ENCODE measurements around the gene OTOA.

DNA sequence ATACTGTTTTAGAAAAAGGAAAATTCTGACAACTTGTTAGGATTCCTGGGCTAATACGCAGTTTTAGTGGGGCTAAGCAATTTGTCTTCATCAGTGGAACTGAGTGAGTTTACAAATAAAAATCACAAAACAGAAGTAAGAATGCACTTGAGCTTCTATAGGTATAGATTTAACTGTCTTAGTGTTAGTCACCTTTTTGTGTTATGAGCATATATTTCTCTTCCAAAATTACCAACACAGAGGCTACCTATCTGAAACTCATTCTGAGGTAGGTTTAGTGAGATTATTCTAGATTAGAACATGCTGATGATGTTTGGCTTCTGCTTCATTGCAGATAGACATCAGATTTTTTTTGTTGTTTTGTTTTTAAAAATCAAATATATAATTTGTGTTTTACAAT, 41.2 kb upstream of the OTOA start:
- TF ChIP-seq, protein P1, sequence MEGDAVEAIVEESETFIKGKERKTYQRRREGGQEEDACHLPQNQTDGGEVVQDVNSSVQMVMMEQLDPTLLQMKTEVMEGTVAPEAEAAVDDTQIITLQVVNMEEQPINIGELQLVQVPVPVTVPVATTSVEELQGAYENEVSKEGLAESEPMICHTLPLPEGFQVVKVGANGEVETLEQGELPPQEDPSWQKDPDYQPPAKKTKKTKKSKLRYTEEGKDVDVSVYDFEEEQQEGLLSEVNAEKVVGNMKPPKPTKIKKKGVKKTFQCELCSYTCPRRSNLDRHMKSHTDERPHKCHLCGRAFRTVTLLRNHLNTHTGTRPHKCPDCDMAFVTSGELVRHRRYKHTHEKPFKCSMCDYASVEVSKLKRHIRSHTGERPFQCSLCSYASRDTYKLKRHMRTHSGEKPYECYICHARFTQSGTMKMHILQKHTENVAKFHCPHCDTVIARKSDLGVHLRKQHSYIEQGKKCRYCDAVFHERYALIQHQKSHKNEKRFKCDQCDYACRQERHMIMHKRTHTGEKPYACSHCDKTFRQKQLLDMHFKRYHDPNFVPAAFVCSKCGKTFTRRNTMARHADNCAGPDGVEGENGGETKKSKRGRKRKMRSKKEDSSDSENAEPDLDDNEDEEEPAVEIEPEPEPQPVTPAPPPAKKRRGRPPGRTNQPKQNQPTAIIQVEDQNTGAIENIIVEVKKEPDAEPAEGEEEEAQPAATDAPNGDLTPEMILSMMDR (conservative IDR thresholded peaks at IDR 0.05; ENCODE audit: low read length) = no peak
- TF ChIP-seq EZH2phosphoT487 (IDR thresholded peaks at IDR 0.05; ENCODE audit: borderline replicate concordance, low read depth, low read length) = no peak

Measured in OCI-LY7 (cell line).